HG03175 (cell line): ENCODE measurements around the gene ENO2.

Experiments
- ATAC-seq: cut with Tn5 transposase; IDR thresholded peaks from one replicate; pipeline ENCODE4 v1.9.1; 2021; ENCODE audit warnings: mild to moderate bottlenecking, moderate library complexity; ENCODE audit not compliant: unreplicated experiment

ENO2 gene

GRCh38 chr12:6959058-6959804 lies 44.9 kb downstream of the ENO2 start:
- ATAC-seq: peak; percentile 62

GRCh38 chr12:6959805-6960592 lies 45.6 kb downstream of the ENO2 start:
- no peak for ATAC-seq

- no peak for ATAC-seq
These were observed 46.4 kb downstream of the ENO2 start for GRCh38 chr12:6960593-6961277.

GRCh38 chr12:6961278-6961694 lies 46.9 kb downstream of the ENO2 start:
- no peak for ATAC-seq

GRCh38 chr12:6961695-6962284 lies 47.4 kb downstream of the ENO2 start:
- no peak for ATAC-seq

GRCh38 chr12:6962285-6963015 lies 48.1 kb downstream of the ENO2 start:
- no peak for ATAC-seq

GRCh38 chr12:6963016-6963731 lies 48.8 kb downstream of the ENO2 start:
- no peak for ATAC-seq

GRCh38 chr12:6963791-6964413 lies 49.5 kb downstream of the ENO2 start:
- ATAC-seq: no peak

- ATAC-seq: no peak
These were observed 50.2 kb downstream of the ENO2 start for GRCh38 chr12:6964605-6965025.

- ATAC-seq: no peak
These were observed 50.8 kb downstream of the ENO2 start for GRCh38 chr12:6965026-6965661.

- no peak for ATAC-seq
These were observed 51.3 kb downstream of the ENO2 start for GRCh38 chr12:6965714-6966113.

- ATAC-seq: no peak
These were observed 52.0 kb downstream of the ENO2 start for GRCh38 chr12:6966351-6966750.

GRCh38 chr12:6967651-6968100 lies 53.3 kb downstream of the ENO2 start:
- no peak for ATAC-seq

- no peak for ATAC-seq
These were observed 54.0 kb downstream of the ENO2 start for GRCh38 chr12:6968426-6968825.

GRCh38 chr12:6970096-6970527 lies 55.7 kb downstream of the ENO2 start:
- peak; percentile 8 for ATAC-seq
